K562 (cell line): Measurements from ENCODE around the gene CNOT4. TPM values are rescaled to one million over a fixed set of nuclear protein-coding genes. Genes with fewer than 3 reads are reported as not detected.

Source experiments
- ATAC-seq: fragments of 200-7000 bp; cut with Tn5 transposase; 3 replicates; pipeline ENCODE4 v1.9.1; 2020; ENCODE audit warnings: moderate library complexity
- BruUV-seq: library from RNA; stranded (reverse); fragments of 400-500 nt; replicated peaks from 2 replicates; lab custom pipeline; 2021; lab: Mats Ljungman, UMichigan
- CTCF ChIA-PET: fragments of 300-600 bp; formaldehyde crosslinking; extraction: SDS; loops from one replicate; lab custom pipeline; 2021; ENCODE audit warnings: low intra/inter-chr PET ratio; lab: Yijun Ruan, JAX
- POLR2A ChIA-PET: fragments of 300-600, 350-650 bp; sonication (Branson Sonifier 250); formaldehyde crosslinking; extraction: SDS; loops from one replicate; lab custom pipeline; 2021; ENCODE audit warnings: antibody characterized with exemption, inconsistent platforms; lab: Yijun Ruan, JAX
- DNase-seq, 4 experiments: peaks; one replicate each; pipeline versions ENCODE4 v3.0.0 to v3.0.0-alpha.2; 2011 to 2018; ENCODE audit warnings: low spot score in 3 of 4, mixed read lengths in 3 of 4; ENCODE audit errors: extremely low read depth in 1 of 4
- FAIRE-seq: peaks from 2 replicates; lab custom pipeline; 2011; peaks lifted over from hg19 to GRCh38; lab: Jason Lieb, UNC
- H2AFZ ChIP-seq: 2 replicates; pipeline ENCODE4 v1.6.0; 2011; ENCODE audit warnings: low read depth, low read length, control low read depth, inconsistent platforms
- H3K27ac ChIP-seq: fragments of 200-600 bp; 3 replicates; pipeline ENCODE4 v1.8.0; 2011; ENCODE audit warnings: low read depth, mild to moderate bottlenecking, control low read depth, inconsistent platforms, low read length, moderate library complexity, mixed read lengths; ENCODE audit errors: extremely low read depth
- H3K27me3 ChIP-seq, 2 experiments: fragments of 300-600 bp in 1 of 2; 2 replicates in 1 of 2; 3 replicates in 1 of 2; pipeline versions ENCODE4 v1.6.0 to v1.8.0; 2011; ENCODE audit warnings: inconsistent platforms in 2 of 2, low read length in 2 of 2, mild to moderate bottlenecking in 1 of 2, mixed read lengths in 1 of 2, moderate library complexity in 1 of 2; ENCODE audit not compliant: control insufficient read depth in 2 of 2, insufficient read depth in 2 of 2
- H3K36me3 ChIP-seq: fragments of 300-600 bp; 3 replicates; pipeline ENCODE4 v1.8.0; 2011; ENCODE audit warnings: mild to moderate bottlenecking, low read length, inconsistent platforms; ENCODE audit not compliant: control insufficient read depth, insufficient read depth
- H3K4me1 ChIP-seq, 2 experiments: fragments of 200-600 bp in 1 of 2; replicated peaks in 1 of 2; 2 replicates in 1 of 2; 3 replicates in 1 of 2; pipeline versions ENCODE4 v1.5.1 to v1.8.0; 2011; ENCODE audit warnings: inconsistent platforms in 2 of 2, low read length in 2 of 2, mild to moderate bottlenecking in 1 of 2, mixed read lengths in 1 of 2, moderate library complexity in 1 of 2; ENCODE audit not compliant: control insufficient read depth in 2 of 2, insufficient read depth in 2 of 2
- H3K4me2 ChIP-seq: 2 replicates; pipeline ENCODE4 v1.6.1; 2011; ENCODE audit warnings: low read length, control low read depth, inconsistent platforms, mixed read lengths; ENCODE audit not compliant: insufficient read depth
- H3K4me3 ChIP-seq: fragments of 200-600 bp; sonication (generic), shearing (Covaris generic); 2 replicates; pipeline ENCODE4 v1.5.1; 2016; ENCODE audit warnings: control low read depth, inconsistent platforms
- H3K79me2 ChIP-seq: fragments of 200-600 bp; 3 replicates; pipeline ENCODE4 v1.8.0; 2011; ENCODE audit warnings: low read length, inconsistent platforms; ENCODE audit not compliant: control insufficient read depth, insufficient read depth
- H3K9ac ChIP-seq, 2 experiments: 2 replicates each; pipeline versions ENCODE4 v1.6.0 to v1.6.1; 2011; ENCODE audit warnings: low read depth in 2 of 2, low read length in 2 of 2, control low read depth in 1 of 2, inconsistent platforms in 1 of 2, mild to moderate bottlenecking in 1 of 2, mixed read lengths in 1 of 2; ENCODE audit not compliant: insufficient read depth in 1 of 2
- H3K9me1 ChIP-seq: one replicate; pipeline ENCODE4 v1.6.0; 2011; ENCODE audit warnings: inconsistent platforms, mild to moderate bottlenecking, low read length, moderate library complexity; ENCODE audit not compliant: control insufficient read depth, insufficient read depth
- H3K9me3 ChIP-seq: replicated peaks from 2 replicates; pipeline ENCODE4 v1.5.1; 2011; ENCODE audit warnings: low read depth, low read length, inconsistent platforms; ENCODE audit not compliant: control insufficient read depth, insufficient read depth
- H4K20me1 ChIP-seq: replicated peaks from 2 replicates; pipeline ENCODE4 v1.6.1; 2011; ENCODE audit warnings: low read length, inconsistent platforms, mixed read lengths; ENCODE audit not compliant: control insufficient read depth, insufficient read depth
- CBX3 ChIP-seq, 2 experiments: IDR thresholded peaks; 1 replicate in 1 of 2; 2 replicates in 1 of 2; pipeline ENCODE4 v1.6.1; 2012; ENCODE audit warnings: inconsistent platforms in 2 of 2, low read length in 2 of 2, borderline replicate concordance in 1 of 2, control low read depth in 1 of 2
- ETV1 ChIP-seq: fragments of 450-650 bp; conservative IDR thresholded peaks from 2 replicates; pipeline ENCODE4 v1.6.1; 2016; ENCODE audit warnings: missing genetic modification characterization, control low read depth, low read depth, missing compliant biosample characterization
- NONO ChIP-seq, 2 experiments: fragments of 200-400 bp in 1 of 2; fragments of 450-650 bp in 1 of 2; formaldehyde crosslinking in 1 of 2; IDR thresholded peaks; 2 replicates each; pipeline ENCODE4 v1.6.1; 2017; ENCODE audit warnings: low read depth in 2 of 2, mild to moderate bottlenecking in 2 of 2, moderate library complexity in 2 of 2, low read length in 1 of 2
- WGBS: fragments of 100-300 bp; shearing (Covaris generic); methylation state at CpG from one replicate; pipeline ENCODE4 v1.1.6; 2016; ENCODE audit warnings: low coverage, mixed read lengths; ENCODE audit not compliant: insufficient coverage; ENCODE audit errors: missing lambda C conversion rate; 5-methylcytosine and 5-hydroxymethylcytosine counted together
- in situ Hi-C: fragments of 300-500 bp; cut with MboI; formaldehyde crosslinking; loops from 4 replicates; pipeline ENCODE4 v1.15.0; 2018; ENCODE audit warnings: inconsistent platforms, mixed read lengths
- intact Hi-C: fragments of 100-400 bp; cut with micrococcal nuclease; formaldehyde crosslinking; loops from 2 replicates; pipeline ENCODE4 v1.14.2; 2022
- polyA plus RNA-seq, 8 experiments: library from polyadenylated mRNA; depleted of rRNA in 4 of 8; stranded (reverse) in 5 of 8; unstranded in 3 of 8; fragments of >200 nt; fragmentation: Nextera tagmentation in 2 of 8; fragmentation: Illumina TruSeq in 1 of 8; extraction: Ambion mirVana in 2 of 8; extraction: Trizol in 1 of 8; gene quantifications; 2 replicates each; pipeline versions ENCODE4 v1.2.1 to v1.2.3, GENCODE V29; 2011 to 2014; ENCODE audit warnings: inconsistent platforms in 1 of 8, missing spikeins in 1 of 8
- total RNA-seq, 7 experiments: library from RNA; depleted of rRNA in 6 of 7; stranded (reverse); fragments of >200 nt in 6 of 7; fragmentation: Illumina TruSeq in 2 of 7; extraction: Trizol in 2 of 7; gene quantifications; 2 replicates each; pipeline versions ENCODE4 v1.2.1 to v1.2.3, GENCODE V29; 2011 to 2021; ENCODE audit warnings: low replicate concordance in 1 of 7
- TF ChIP-seq, protein P1 (sequence below), 3 experiments: IDR thresholded peaks in 2 of 3; conservative IDR thresholded peaks in 1 of 3; 2 replicates each; pipeline ENCODE4 v1.5.1; 2011 to 2012; ENCODE audit warnings: low read length in 3 of 3, mild to moderate bottlenecking in 3 of 3, control low read depth in 2 of 3, improper control_type of control experiment in 1 of 3, inconsistent platforms in 1 of 3, low read depth in 1 of 3, mixed read lengths in 1 of 3, moderate library complexity in 1 of 3; ENCODE audit not compliant: insufficient read depth in 2 of 3

The CNOT4 gene
- total and polyA plus RNA-seq, 9 of the 15 experiments (the other 6 are each of a cell fraction or from before 2014, with no cell fraction given) = 8.6 to 24.1 (median 15.4) TPM

DNA sequence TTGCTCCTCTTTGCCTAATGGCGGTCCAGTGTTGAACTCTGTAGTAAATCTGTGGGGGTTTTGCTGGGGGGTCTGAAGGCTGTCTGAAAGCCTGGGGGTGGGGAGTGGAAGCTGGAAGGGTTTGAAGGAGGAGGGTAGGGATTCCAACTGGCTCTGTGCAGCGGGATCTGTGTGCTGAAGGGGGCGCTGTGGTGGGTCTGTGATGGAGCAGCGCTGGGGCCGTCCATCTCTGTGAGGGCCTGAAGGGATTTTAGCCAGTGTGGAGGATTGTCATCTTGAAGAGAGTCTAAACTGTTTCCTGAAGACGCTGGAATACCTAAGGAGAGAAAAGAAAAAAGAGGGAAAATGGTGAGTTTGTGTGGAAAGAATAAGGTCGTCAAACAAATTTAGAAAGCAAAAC is 147.0 kb downstream of the CNOT4 start:
- Histone ChIP-seq H3K27me3 (no peaks in the 10 kb centered on the region), H2AFZ (no peak overlapping the region), H4K20me1 (no peaks in the 10 kb centered on the region), H3K4me1 (no peaks in the 10 kb centered on the region), H3K27ac (no peak overlapping the region), H3K9me1 (no peaks in the 10 kb centered on the region), H3K79me2 (no peaks in the 10 kb centered on the region), H3K4me3 (no peak overlapping the region), H3K9ac (no peak overlapping the region), H3K4me2 (no peak overlapping the region), H3K36me3 (peaks cover 20% of the 10 kb centered on the region; the same call in 1 of the 3 replicates), H3K9me3 (no peaks in the 10 kb centered on the region; the same call in 1 of the 2 replicates)
- ChIA-PET POLR2A (interaction anchor here (1.2 kb wide), 1 partner anchor 10 kb away, joined by 4 read pairs; no protein-coding TSS in a partner anchor), CTCF (interaction anchor here (1.7 kb wide), 1 partner anchor 82 kb away, joined by 12 read pairs; no protein-coding TSS in a partner anchor)
- FAIRE-seq = no peak
- 97% methylated on average over 7 of the region's 7 CpGs for WGBS
- intact Hi-C loops (no loop called here), in situ Hi-C loops (no loop called here)
- DNase-seq = peak; percentile 11 to 32 (median 26)
- peak; percentile 77 for ATAC-seq
- no TSS peak for BruUV-seq
- no peak for TF ChIP-seq ETV1 (tag)
- TF ChIP-seq, protein P1, sequence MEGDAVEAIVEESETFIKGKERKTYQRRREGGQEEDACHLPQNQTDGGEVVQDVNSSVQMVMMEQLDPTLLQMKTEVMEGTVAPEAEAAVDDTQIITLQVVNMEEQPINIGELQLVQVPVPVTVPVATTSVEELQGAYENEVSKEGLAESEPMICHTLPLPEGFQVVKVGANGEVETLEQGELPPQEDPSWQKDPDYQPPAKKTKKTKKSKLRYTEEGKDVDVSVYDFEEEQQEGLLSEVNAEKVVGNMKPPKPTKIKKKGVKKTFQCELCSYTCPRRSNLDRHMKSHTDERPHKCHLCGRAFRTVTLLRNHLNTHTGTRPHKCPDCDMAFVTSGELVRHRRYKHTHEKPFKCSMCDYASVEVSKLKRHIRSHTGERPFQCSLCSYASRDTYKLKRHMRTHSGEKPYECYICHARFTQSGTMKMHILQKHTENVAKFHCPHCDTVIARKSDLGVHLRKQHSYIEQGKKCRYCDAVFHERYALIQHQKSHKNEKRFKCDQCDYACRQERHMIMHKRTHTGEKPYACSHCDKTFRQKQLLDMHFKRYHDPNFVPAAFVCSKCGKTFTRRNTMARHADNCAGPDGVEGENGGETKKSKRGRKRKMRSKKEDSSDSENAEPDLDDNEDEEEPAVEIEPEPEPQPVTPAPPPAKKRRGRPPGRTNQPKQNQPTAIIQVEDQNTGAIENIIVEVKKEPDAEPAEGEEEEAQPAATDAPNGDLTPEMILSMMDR (IDR thresholded peaks at IDR 0.05 in 2 of 3, conservative IDR thresholded peaks at IDR 0.05 in 1 of 3; ENCODE audit: insufficient read depth in 2 of 3, low read depth in 1 of 3, low read length in 3 of 3) = peak in 2 of 3 experiments; percentile 39 to 53; a peak in 3 of 6 replicates
- peak in 1 of 2 experiments; percentile 47; a peak in 1 of 3 replicates for TF ChIP-seq CBX3 (IDR thresholded peaks at IDR 0.05; ENCODE audit: borderline replicate concordance in 1 of 2, low read length in 2 of 2)
- TF ChIP-seq NONO (IDR thresholded peaks at IDR 0.05; ENCODE audit: low read depth in 2 of 2, low read length in 1 of 2) = no peak
